HG03135 (cell line): Measurements from ENCODE around the gene SLC23A3.

ENCODE experiments used
- ATAC-seq: cut with Tn5 transposase; IDR thresholded peaks from one replicate; pipeline ENCODE4 v1.9.1; 2021; ENCODE audit warnings: mild to moderate bottlenecking, moderate library complexity; ENCODE audit not compliant: unreplicated experiment

Gene SLC23A3

DNA sequence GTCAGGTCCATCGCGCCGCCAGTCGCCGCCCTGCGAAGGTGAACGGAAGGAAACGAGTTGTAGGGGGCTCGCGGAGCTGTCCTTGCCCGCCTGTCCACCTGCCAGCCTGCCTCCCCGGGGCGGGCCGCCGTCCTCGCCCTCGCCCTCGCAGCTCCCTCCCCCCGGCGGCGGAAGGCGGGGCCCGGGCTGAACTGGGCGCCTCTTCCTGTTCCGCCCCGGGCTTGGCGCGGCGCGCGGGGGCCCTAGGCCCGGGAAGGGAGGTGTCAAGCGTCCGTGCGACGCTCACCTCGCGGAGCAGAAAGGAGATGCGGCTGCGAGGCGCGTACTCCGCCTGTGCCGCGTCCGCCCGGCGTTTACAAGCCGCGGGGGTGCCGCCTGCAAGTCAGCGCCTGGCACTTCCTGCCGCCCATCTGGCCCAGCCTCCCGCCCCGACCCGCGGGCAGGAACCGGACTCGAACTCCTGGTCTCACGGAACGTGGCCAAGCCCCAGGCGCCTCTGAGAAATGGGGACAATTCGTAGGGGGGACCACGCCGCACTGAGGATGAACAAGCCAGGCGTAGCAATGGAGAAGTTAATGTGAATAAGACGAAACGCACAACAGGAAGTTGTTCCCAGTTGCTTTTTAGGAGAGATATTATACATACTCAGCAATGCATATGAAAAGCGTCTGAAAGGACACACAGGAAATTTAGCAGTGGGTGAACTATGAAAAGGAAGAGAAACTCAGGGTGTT is 7.2 kb upstream of the SLC23A3 start, which contains the start of gene CNPPD1:
CNPPD1 (minus strand) TSS at position 108 of the 734 bp plus-strand sequence; CDS start at position 11, 97 bp downstream.
- ATAC-seq: peak; percentile 62

DNA sequence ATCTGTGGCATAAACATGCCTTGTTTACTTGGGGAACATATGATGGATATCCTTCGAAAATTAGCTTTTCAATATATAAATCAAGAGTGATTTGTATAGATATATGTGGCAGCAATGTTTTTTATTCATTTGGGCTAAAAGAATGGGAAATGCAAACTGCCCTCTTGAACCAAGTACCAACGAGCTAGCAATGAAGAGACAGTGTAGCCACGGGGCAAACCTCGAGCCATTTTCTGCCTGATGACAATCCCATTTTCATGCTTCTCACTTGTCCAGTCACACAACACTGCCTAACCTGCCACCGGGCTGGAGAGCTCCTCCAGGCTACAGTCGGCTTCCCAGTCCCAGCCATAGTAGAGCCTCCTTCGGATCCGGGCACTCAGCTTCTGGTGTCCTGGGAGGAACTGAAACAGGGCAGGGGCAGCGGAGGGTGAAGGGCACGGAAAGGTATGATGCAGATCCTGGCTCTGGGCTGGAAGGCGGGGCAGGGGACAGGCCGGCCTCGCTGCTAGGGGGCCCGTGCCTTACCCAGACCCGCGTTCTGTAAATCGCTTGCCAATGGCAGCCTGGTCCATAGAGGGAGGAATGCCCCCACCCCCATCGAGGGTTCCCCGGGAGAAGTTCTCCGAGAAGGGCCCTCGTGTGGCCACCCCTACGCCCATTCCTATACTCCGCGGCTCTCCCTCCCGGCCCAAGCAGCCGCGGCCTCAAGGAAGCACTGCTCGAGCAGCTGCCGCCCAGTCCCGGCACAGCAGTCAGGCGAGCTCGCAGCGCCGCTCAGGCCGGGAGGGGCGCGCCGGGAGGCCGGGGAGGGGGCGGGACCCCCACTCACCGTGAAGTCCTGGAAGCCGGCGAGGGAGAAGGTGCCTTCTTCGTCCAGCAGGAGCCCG is 6.3 kb upstream of the SLC23A3 start:
- ATAC-seq: peak; percentile 17

DNA sequence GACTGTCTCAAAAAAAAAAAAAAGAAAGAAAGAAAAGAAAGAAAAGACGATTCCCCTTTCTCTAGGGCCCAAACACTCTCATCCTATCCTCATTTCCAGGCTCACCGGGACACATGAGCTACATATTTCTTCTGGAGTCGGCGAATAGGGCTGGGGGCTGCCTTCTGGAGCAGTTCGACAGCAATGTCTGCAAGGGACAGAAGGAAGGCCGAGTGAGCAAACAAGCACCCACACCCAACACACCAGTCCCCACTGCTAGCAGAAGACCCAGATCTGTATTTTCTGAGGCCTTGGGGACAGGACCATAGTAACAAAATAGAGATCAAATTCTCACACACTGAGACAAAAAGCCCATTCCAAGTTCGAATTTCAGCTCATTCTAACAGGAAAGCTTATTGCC is 5.7 kb upstream of the SLC23A3 start:
- ATAC-seq: no peak

DNA sequence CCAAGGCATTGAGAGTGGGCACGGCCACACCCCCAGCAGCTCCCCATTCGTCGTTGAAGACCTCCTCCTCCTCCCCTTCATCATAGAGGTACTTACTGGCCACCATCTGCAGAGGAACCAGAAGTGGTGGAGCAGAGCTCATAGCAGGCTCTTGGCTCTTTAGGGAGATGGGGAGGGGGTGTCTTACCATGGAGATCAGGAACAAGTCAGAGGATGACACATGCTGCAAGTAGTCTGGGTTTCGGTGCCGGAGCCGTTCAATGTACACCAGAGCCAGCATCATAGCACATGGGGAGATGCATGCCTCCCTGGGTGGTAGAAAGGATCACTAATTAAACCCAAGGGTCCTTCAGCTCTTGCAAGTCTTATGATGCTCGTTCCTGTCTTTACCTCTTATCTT is 5.0 kb upstream of the SLC23A3 start:
- ATAC-seq: no peak

DNA sequence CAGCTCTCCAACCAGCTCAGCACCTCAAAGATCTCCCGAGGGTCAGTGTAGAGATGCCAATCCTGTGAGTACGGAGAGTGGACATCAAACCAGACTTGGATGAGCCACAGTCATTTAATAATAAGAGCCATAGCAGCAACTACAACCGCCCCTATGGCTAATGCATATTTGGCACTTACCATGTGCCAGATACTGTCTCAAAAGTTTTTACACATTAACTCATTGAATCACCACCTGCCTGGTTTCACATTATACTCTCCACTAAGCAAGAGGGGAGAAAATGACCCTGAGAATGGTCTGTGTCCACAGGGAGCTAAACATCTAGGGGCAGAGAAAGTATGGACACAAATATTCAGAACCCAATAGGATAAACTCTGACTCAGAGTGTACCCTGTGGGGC is 4.3 kb upstream of the SLC23A3 start:
- no peak for ATAC-seq

GRCh38 chr2:219173176-219173575 is 3.3 kb upstream of the SLC23A3 start:
- ATAC-seq: no peak

- no peak for ATAC-seq
These were observed 2.7 kb upstream of the SLC23A3 start for GRCh38 chr2:219172231-219173154.

DNA sequence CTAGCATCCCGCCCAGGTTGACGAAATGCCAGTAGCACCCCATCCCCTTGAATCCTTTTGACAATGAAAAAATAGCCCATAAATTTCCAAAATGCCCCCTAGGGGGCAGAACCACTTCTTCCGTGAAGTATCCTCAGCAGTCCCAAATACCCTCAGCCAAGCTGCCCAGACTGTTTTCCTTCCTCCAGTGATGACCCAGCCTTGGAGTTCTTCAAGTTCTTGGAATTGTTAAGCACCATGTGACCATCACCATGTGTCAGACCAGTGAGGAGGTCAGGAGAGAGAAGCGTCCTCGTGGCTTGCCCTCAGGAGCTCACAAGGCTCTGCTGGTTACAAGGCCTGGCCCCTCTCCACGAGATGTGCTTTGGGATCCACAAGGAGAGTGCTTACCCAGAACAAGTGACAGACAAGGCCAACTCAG is 1.4 kb upstream of the SLC23A3 start:
- no peak for ATAC-seq

GRCh38 chr2:219168932-219169331 is 897 bp downstream of the SLC23A3 start:
- ATAC-seq: no peak

DNA sequence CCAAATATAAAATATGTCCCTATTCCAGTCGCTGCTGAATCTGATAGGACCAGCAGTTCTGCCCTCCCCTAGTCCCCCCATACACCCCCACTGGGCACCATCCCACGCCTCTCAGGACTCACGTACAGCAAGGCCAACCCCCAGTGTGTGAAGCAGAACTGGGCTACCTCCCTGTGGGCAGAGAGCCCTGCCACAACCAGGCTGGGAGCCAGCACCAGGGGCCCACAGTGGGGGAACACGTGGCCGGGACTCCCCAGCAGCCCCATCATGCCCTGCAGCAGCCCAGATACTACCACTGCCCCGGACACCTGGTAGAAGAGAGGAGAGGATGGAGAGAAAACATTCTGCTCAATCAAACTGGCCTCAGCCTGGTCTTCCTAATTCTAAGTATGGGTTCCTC is 1.3 kb downstream of the SLC23A3 start:
- ATAC-seq: no peak

GRCh38 chr2:219167997-219168396 is 1.8 kb downstream of the SLC23A3 start:
- no peak for ATAC-seq

DNA sequence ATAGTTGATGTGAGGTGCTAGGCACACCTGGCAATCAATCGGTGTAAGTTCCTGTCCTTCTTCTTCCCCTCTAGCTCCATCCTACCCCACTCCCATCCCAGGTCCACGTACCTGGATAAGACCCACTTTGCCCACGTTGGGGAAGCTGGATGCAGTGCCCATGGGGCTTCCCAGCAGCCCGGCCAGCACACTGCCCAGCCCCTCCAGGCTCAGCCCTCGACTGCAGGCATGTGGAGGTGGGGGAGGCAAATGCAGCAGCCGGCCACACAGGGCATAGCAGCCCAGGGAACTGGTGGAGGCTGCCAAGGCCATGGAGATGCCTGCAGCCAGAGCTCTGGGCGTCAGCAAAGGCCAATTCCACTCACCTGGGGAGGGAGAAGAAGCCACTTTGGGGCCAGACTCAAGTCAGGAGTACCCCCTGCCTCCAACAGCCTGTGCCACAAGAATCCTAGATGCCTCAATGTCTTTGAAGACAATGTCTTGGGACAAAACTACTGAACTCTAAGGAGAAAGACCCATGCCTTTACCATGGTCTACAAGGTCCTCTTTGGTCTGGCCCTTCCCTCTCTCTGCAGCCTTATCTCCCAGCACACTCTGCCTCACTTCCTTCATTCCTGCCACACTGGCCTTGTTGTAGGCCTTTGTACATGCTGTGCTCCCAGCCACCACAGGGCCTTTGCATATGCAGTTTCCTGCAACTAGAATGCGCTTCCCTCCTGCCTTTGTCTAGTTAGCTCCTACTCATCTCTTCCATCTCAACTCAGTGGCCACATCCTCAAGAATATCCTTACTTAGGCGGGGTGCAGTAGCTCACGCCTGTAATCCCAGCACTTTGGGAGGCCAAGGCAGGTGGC is 4.5 kb downstream of the SLC23A3 start:
- ATAC-seq: no peak

DNA sequence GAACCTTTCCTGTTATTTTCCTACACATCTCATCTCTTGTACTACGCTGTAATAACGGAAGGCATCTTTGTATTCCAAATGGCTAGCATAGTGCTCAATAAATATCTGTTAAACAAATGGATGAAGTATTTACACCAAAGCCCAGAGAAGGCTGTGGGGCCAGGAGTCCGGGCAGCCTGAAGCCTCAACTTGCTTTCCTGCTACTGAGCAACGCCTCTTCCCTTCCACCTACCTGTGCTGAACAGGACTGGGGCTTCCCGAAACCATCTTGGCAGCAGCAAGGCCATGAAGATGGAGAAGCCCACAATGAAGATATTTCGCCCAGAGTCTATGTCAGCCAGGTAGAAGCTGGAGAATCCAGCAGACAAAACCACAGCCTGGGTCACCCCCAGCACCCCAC is 6.7 kb downstream of the SLC23A3 start:
- ATAC-seq: no peak

GRCh38 chr2:219161097-219161496 is 8.7 kb downstream of the SLC23A3 start:
- no peak for ATAC-seq

- ATAC-seq: peak; percentile 81
These were observed 9.4 kb downstream of the SLC23A3 start, which contains the start of gene NHEJ1 for GRCh38 chr2:219160186-219161017. Gene NHEJ1 (minus strand): TSS chr2:219160815. CDS start chr2:219158362, 2,453 bp downstream.

- ATAC-seq: peak; percentile 0
These were observed 10.1 kb downstream of the SLC23A3 start for GRCh38 chr2:219159771-219160185.

DNA sequence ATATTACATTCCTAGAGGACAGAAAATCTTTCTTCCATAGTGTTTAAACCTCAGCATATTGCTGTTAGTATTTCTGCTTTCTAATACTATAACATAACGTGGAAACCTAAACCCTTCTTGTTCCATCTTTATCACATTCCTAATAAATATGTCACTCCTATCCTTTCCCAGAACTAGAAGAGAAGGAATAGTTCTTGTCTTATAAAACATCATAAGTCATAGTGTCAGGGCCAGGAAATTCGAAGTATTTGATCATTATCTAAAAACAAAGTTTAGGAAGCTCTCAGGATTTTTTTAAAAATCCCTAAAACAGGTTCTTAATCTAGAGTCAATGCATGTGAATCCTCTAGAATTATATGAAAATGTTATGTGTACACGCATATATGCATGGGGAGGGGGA is 11.2 kb downstream of the SLC23A3 start:
- ATAC-seq: no peak

- ATAC-seq: no peak
These were observed 11.8 kb downstream of the SLC23A3 start for GRCh38 chr2:219158025-219158424.

- no peak for ATAC-seq
These were observed 12.4 kb downstream of the SLC23A3 start for GRCh38 chr2:219157396-219157795.
